NCI-H82 treated with DMSO at 0.1 percent for 48 hours (cell line): Measurements from ENCODE around the gene EIF3M.
"Not testable (repeated sequence)": the region's sequence is repeated elsewhere in the genome, so short reads cannot be mapped to it uniquely, and the experiment has no call there.

Experiments used
- DNase-seq: peaks from one replicate; lab custom pipeline; 2025; ENCODE audit not compliant: unreplicated experiment; lab: John Stamatoyannopoulos, UW

EIF3M gene

GRCh38 chr11:32594272-32594671, 10.6 kb downstream of the EIF3M start:
- DNase-seq = no peak

DNA sequence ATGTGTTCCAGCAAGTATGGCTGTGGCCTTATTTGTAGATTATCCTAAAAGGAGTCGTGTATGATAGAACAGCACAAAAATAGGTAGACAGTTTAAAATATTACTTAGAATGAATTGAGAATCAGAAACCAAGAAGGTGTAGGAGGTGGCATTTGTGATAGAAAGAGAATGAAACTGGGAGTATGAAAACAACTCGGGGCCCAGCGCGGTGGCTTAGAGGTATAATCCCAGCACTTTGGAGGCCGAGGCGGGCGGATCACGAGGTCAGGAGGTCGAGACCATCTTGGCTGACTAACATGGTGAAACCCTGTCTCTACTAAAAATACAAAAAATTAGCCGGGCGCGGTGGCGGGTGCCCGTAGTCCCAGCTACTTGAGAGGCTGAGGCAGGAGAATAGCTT, 12.5 kb downstream of the EIF3M start:
- DNase-seq = not testable (repeated sequence)

GRCh38 chr11:32597921-32598320, 14.3 kb downstream of the EIF3M start:
- DNase-seq = no peak

GRCh38 chr11:32602657-32603415, 19.2 kb downstream of the EIF3M start:
- DNase-seq = no peak

DNA sequence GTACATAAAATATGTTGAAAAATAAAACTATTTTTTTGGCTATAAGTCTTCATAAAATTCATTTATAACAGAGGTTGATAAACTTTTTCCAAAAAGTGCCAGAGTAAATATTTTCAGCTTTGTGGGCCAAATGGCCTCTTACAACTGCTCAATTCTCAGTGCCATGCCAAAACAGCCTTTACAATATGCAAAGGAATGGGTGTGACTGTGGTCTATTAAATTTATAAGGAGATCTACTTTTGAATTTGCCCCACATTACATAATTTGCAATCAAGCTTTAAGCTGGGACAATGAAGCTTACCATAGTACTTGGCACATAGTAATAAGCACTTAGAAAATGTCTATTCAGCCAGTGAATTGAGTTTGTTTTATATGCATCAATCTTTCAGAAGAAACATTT, 22.6 kb downstream of the EIF3M start:
- DNase-seq = no peak

- not testable (repeated sequence) for DNase-seq
Measured at GRCh38 chr11:32608826-32609225, 25.2 kb downstream of the EIF3M start.

DNA sequence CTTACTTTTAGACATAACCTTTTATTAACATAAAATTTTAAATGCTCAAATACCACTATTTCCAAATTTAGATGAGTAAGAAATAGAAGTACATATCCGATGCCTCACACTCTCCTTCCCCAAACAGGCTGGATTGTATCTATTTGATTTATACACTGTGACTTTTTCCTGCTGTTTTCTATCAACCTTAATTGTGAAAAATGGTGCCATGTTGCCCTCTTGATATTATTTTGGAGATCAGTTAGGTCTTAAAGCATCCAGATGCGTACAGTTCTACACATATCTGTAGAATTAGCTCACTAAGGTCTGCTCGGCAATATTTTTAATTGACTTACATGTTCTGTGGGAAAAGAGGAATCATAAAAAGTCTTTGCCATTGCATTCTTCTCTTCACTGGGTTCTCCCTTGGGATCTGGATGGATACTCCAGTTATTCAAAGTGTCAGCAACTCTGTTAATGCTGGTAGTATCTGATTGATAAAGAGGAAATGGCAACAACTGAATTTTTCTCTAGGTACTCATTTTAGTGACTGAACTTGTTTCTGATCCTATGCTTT, 27.2 kb downstream of the EIF3M start:
- DNase-seq = no peak

GRCh38 chr11:32613500-32614151, 30.0 kb downstream of the EIF3M start:
- DNase-seq = no peak

DNA sequence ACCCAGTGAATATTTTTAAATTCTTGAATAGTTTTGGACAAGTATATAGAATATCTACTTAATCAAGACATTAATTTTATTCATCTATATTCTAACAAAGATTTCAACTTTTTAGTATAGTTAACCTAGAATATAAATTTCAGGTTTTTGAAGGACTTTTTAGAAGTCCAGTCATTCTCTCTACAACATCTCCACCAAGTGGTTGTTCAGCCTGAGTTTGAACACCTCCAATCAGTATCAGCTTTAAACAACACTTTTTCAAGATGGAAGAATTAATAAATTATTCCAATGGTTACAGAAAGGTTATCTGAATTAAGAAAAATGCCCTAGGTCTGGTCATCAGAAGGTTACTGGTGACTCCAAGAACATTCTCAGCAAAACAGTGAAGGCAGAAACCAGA, 31.8 kb downstream of the EIF3M start:
- no peak for DNase-seq

- no peak for DNase-seq
Measured at GRCh38 chr11:32616903-32617302, 33.3 kb downstream of the EIF3M start.

GRCh38 chr11:32630844-32631243, 47.2 kb downstream of the EIF3M start:
- no peak for DNase-seq

- no peak for DNase-seq
Measured at GRCh38 chr11:32635819-32636218, 52.2 kb downstream of the EIF3M start.

DNA sequence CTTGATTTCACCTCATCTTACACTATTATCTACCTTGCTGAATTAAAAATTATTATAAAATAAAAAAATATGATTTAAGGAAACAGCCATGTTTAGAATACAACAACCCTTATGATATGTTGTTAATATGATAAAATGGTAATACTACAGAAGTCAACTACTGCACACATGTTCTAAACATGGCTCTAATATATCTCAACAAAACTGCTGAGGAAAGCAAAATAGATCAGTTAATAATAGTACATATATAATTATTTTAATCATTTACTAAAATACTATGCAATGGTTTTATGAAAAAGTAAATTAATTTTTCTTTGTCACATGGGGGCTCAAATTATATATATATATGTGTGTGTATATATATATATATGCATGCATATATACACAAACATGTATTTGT, 57.7 kb downstream of the EIF3M start:
- no peak for DNase-seq

DNA sequence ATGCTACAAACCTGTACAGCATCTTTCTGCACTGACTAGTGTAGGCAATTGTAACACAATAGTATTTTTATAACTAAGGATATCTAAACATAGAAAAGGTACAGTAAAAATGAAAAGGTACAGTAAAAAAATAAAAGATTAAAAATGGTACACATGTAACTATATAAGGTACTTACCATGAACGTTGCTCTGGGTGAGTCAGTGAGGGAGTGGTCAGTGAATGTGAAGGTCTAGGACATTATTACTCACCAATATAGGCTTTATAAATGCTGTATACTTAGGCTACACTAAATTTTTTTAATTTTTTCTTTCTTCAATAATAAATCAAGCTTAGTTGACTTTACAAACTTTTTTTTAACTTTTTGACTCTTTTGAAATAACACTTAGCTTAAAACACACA, 59.9 kb downstream of the EIF3M start:
- no peak for DNase-seq
